NCI-H1694 treated with DMSO at 0.1 percent for 48 hours (cell line): Measurements from ENCODE around the gene TFEB.

Experiments used
- DNase-seq: peaks from one replicate; lab custom pipeline; 2025; lab: John Stamatoyannopoulos, UW

TFEB gene

DNA sequence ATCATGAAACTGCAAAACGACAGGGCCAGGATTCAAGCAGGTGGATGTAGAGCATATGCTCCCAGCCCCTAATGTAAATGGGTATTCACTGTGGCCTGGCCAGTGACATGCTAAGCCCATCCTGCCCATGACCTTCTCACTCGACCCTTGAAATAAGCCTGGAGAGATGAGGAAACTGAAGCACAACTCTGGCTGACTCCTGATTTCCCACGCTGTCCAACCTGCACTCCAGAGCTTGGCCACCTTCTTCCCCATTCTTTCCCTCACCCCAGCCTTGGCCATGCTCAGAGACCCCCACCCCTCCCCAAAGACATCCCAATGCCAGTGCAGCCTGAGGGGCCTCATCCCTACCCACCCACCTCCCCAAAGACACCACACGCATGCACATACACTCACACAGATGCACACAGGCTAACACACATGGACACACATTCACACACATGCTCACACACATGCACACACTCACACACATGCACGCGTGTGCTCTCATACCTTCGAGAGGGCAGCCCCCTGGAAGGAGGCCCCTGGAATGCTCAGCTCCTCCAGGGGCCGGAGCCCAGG lies 12.4 kb downstream of the TFEB start:
- DNase-seq = no peak

DNA sequence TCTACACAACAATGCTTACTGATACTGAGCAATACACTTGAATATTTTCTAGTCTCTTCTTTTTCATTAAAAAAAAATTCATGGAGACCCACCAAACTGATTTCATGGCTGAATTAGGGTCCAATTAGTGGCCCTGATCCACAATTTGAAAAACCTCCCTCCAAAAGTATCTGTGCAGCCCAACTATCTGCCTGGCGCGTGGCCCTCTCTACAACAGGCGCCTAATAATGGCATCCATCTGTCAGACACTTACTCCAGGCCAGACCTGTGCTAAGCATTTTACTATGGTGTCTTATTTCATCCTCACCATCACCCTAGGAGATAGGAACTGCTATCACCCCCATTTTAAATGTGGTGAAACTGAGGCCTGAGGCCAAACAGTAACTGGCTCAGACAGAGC lies 14.0 kb downstream of the TFEB start:
- no peak for DNase-seq

DNA sequence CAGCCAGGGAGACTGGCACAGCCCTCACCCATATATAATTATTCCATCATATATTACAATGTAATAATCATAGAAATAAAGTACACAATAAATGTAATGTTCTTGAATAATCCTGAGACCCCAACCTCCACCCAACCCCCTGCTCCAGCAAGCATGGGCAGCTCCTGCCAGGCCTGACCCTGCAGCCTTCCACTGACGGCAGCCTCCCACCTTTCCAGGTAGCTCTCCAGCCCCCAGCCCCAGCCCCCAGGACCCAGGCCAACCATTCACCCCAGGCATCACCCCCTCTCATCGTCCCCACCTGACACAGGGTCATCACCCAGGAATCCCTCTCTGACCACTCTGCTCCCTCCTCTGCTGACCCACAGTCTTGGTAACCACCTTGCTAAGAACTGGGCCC lies 14.6 kb downstream of the TFEB start:
- no peak for DNase-seq

DNA sequence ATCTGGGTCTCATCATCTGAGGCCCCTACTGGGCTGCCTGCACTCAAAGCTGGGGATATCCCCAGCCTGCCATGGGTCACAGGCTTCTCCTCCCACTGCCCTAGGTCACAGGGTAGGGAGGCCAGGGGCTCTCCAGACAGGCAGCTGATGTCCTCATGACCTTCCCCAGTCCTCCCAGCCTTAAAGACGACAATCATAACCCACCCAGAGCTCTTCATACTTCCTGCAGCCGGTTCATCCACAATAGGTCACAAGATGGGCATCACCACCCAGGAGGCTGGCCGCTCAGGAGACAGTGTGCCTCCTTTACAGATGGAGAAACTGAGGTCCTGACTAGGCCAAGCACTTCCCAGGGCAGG lies 15.2 kb downstream of the TFEB start:
- no peak for DNase-seq

- no peak for DNase-seq
These were observed 15.8 kb downstream of the TFEB start for GRCh38 chr6:41719436-41720261.

- no peak for DNase-seq
These were observed 16.6 kb downstream of the TFEB start for GRCh38 chr6:41718828-41719227.

- DNase-seq = no peak
These were observed 18.0 kb downstream of the TFEB start for GRCh38 chr6:41717392-41717736.

GRCh38 chr6:41716516-41717391 lies 18.7 kb downstream of the TFEB start:
- no peak for DNase-seq

DNA sequence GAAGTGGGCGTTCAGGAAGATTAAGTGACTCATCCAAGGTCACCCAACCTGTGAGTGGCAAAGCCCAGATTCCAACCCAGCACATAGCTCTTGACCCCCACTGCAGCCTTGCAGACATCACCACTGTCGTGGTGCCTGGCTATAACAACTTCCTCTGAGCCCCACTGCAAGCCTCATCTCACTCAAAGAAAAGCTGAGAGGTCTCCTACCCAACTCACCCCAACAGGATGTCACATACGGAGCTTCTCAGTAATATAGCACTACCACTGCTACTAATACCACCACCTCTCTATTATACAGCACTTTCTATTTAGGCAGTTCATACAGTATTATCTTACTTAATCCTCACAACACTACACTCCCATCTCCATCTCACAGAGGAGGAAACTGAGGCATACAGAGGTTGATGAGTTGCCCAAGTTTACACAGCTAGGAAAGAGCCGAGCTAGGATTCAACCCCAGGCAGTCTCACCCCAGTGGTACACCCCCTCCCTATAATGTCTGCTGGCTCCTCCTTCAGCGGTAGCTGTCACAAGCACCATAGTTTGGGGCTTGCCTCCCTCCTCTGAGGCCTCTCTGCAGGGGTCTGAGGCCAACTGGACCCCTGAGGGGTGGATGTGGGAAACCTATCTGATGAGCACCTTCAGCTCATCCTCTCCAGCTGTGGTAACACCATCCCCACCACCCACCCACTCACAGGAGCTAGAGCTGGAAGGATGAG lies 19.5 kb downstream of the TFEB start:
- no peak for DNase-seq

- no peak for DNase-seq
These were observed 20.7 kb downstream of the TFEB start for GRCh38 chr6:41714556-41715273.

- DNase-seq = no peak
These were observed 21.6 kb downstream of the TFEB start for GRCh38 chr6:41713650-41714291.

DNA sequence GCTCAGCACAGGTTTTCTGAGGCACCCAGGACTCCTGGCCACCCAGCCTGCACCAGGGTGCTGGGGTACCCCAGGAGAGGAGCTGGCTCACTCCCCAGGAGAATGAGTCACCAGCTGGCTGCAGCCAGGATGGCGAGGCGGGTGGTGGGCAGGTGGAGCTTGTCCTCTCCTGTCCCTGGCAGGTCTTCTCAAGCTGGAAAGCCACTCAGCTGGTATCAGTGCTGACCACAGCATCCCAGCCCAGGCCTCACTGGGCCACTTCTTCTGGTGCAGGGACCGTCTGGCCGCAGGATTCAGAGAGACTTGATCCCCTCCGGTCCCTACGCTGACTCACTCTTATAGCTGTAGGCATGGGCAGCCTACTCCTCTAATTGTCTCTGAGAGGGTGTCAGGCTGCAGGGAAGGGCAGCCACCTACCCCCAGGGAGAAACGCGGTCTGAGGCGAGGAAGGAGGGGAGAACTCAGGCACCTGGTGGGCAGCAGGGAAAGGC lies 22.2 kb downstream of the TFEB start:
- no peak for DNase-seq

- DNase-seq = no peak
These were observed 22.7 kb downstream of the TFEB start for GRCh38 chr6:41712651-41713103.

- DNase-seq = no peak
These were observed 23.9 kb downstream of the TFEB start for GRCh38 chr6:41711323-41712038.

DNA sequence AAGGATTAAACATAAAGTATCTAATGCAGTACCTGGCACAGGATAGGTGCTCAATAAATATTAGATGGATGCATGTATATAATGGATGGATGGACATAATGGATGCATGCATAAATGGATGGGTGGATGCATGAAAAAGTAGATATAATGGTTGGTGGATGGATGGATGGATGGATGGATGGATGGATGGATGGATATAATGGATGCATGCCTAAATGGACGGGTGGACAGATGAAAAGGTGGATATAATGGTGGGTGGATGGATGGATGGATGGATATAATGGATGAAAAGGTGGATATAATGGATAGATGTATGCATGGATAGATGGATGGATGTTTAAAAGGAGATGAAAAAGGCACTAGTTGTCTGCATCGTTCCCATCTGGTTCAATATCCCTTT lies 26.0 kb downstream of the TFEB start:
- DNase-seq = no peak

- no peak for DNase-seq
These were observed 26.6 kb downstream of the TFEB start for GRCh38 chr6:41708856-41709255.

GRCh38 chr6:41707565-41708200 lies 27.7 kb downstream of the TFEB start:
- no peak for DNase-seq

GRCh38 chr6:41706876-41707564 lies 28.4 kb downstream of the TFEB start:
- DNase-seq = no peak
